Activated gamma-delta T cell treated with anti-CD3 and anti-CD28 coated beads, Interleukin-2, amount 50 U/mL, for 16 hours (primary cell): ENCODE data around the gene TRAIP.
"Not testable (repeated sequence)": the region's sequence is repeated elsewhere in the genome, so short reads cannot be mapped to it uniquely, and the experiment has no call there.

Experiments
- DNase-seq: peaks from one replicate; pipeline ENCODE4 v3.0.0-alpha.2; 2020; ENCODE audit warnings: low read depth

TRAIP gene

GRCh38 chr3:49856181-49857005 lies at the start of gene TRAIP:
Gene TRAIP, minus strand, starts transcription at chr3:49856564. Its CDS starts 111 bp downstream, at chr3:49856453.
- DNase-seq, result peak; percentile 91

- DNase-seq, result not testable (repeated sequence)
These were observed 48.1 kb upstream of the TRAIP start for GRCh38 chr3:49904448-49904847.

GRCh38 chr3:49903451-49904424 lies 47.4 kb upstream of the TRAIP start, which contains the start of gene MST1R:
Gene MST1R, minus strand, starts transcription at chr3:49903873. Its CDS starts 264 bp downstream, at chr3:49903609.
- peak; percentile 74 for DNase-seq

- no peak for DNase-seq
These were observed 46.4 kb upstream of the TRAIP start for GRCh38 chr3:49902511-49903345.

- no peak for DNase-seq
These were observed 45.3 kb upstream of the TRAIP start for GRCh38 chr3:49901366-49902339.

GRCh38 chr3:49900491-49901153 lies 44.3 kb upstream of the TRAIP start:
- DNase-seq, result no peak

GRCh38 chr3:49899815-49900214 lies 43.5 kb upstream of the TRAIP start:
- DNase-seq, result no peak

GRCh38 chr3:49898991-49899390 lies 42.6 kb upstream of the TRAIP start:
- no peak for DNase-seq

- no peak for DNase-seq
These were observed 40.0 kb upstream of the TRAIP start for GRCh38 chr3:49896345-49896744.

- DNase-seq, result no peak
These were observed 39.4 kb upstream of the TRAIP start for GRCh38 chr3:49895791-49896190.

- DNase-seq, result no peak
These were observed 32.9 kb upstream of the TRAIP start for GRCh38 chr3:49889296-49889695.

GRCh38 chr3:49886922-49887265 lies 30.5 kb upstream of the TRAIP start:
- DNase-seq, result no peak

GRCh38 chr3:49883998-49884397 lies 27.6 kb upstream of the TRAIP start:
- no peak for DNase-seq

GRCh38 chr3:49882166-49882565 lies 25.8 kb upstream of the TRAIP start:
- no peak for DNase-seq

- no peak for DNase-seq
These were observed 24.4 kb upstream of the TRAIP start for GRCh38 chr3:49880581-49881315.

- no peak for DNase-seq
These were observed 23.4 kb upstream of the TRAIP start for GRCh38 chr3:49879721-49880120.

GRCh38 chr3:49878686-49879085 lies 22.3 kb upstream of the TRAIP start:
- DNase-seq, result no peak

- no peak for DNase-seq
These were observed 21.4 kb upstream of the TRAIP start for GRCh38 chr3:49877716-49878115.

- DNase-seq, result no peak
These were observed 20.2 kb upstream of the TRAIP start for GRCh38 chr3:49876567-49876966.
